BE2C (cell line): ENCODE data around the gene NPAS3.

Experiments used
- DNase-seq: peaks from one replicate; pipeline ENCODE4 v3.0.0-alpha.2; 2020
- H3K27me3 ChIP-seq: fragments of 250-450 bp; sonication (Bioruptor Pico); 2 replicates; pipeline ENCODE4 v1.5.1; 2020; ENCODE audit warnings: mild to moderate bottlenecking
- H3K36me3 ChIP-seq: fragments of 250-450 bp; sonication (Bioruptor Pico); 2 replicates; pipeline ENCODE4 v1.5.1; 2020; ENCODE audit warnings: mild to moderate bottlenecking
- H3K4me1 ChIP-seq: fragments of 250-450 bp; sonication (Bioruptor Pico); 2 replicates; pipeline ENCODE4 v1.5.1; 2020
- H3K4me3 ChIP-seq: 2 replicates; pipeline ENCODE4 v1.5.1; 2011; ENCODE audit warnings: low read depth, low read length
- H3K9me3 ChIP-seq: fragments of 250-450 bp; sonication (Bioruptor Pico); 2 replicates; pipeline ENCODE4 v1.5.1; 2020
- CTCF ChIP-seq: IDR thresholded peaks from 2 replicates; pipeline ENCODE4 v1.5.1; 2012; ENCODE audit warnings: mild to moderate bottlenecking, low read depth, low read length

Gene NPAS3

GRCh38 chr14:33733721-33734120 is 795.0 kb downstream of the NPAS3 start:
- H3K4me1 ChIP-seq, result no peaks in the 10 kb centered on the region
- H3K27me3 ChIP-seq, result no peaks in the 10 kb centered on the region
- no peaks in the 10 kb centered on the region for H3K36me3 ChIP-seq
- TF ChIP-seq CTCF, result no peak
- no peak for DNase-seq
- H3K9me3 ChIP-seq, result no peaks in the 10 kb centered on the region
- no peak overlapping the region for H3K4me3 ChIP-seq

GRCh38 chr14:33734387-33734786 is 795.7 kb downstream of the NPAS3 start:
- DNase-seq, result no peak
- TF ChIP-seq CTCF, result no peak
- Histone ChIP-seq H3K36me3 (no peaks in the 10 kb centered on the region), H3K4me1 (no peaks in the 10 kb centered on the region), H3K9me3 (no peaks in the 10 kb centered on the region), H3K27me3 (no peaks in the 10 kb centered on the region), H3K4me3 (no peak overlapping the region)

DNA sequence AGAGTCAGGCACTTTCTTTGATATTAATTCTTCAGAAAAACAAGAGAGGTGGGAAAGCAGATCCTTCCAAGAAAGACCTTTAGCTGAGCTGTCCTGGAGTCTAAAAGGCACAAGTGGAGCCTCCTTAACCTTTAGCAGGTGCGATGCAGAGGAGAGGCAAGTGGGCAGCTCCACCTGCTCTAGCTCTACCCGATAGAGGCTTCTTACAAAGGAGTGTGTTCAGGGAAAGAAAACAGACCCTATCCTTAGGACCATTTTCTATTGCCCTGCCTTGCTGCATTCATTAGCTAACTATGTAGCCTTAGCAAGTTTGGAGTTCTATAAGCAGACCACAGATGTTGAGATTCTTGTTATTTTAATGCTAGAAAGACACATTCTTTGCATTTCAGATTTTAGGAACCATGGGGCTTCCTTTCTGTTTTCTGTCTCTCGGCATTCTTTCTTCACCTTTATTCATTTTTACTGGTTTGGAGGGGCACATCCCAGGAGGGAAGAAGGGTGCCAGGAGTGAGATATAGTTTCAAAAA is 797.7 kb downstream of the NPAS3 start:
- Histone ChIP-seq H3K36me3 (no peaks in the 10 kb centered on the region), H3K9me3 (no peaks in the 10 kb centered on the region), H3K4me1 (no peaks in the 10 kb centered on the region), H3K27me3 (no peaks in the 10 kb centered on the region), H3K4me3 (no peak overlapping the region)
- TF ChIP-seq CTCF, result no peak
- DNase-seq, result no peak

- DNase-seq, result no peak
- no peak for TF ChIP-seq CTCF
- Histone ChIP-seq H3K4me3 (no peak overlapping the region), H3K4me1 (no peaks in the 10 kb centered on the region), H3K27me3 (no peaks in the 10 kb centered on the region), H3K36me3 (no peaks in the 10 kb centered on the region), H3K9me3 (no peaks in the 10 kb centered on the region)
Observed at GRCh38 chr14:33736979-33737378, 798.3 kb downstream of the NPAS3 start.

DNA sequence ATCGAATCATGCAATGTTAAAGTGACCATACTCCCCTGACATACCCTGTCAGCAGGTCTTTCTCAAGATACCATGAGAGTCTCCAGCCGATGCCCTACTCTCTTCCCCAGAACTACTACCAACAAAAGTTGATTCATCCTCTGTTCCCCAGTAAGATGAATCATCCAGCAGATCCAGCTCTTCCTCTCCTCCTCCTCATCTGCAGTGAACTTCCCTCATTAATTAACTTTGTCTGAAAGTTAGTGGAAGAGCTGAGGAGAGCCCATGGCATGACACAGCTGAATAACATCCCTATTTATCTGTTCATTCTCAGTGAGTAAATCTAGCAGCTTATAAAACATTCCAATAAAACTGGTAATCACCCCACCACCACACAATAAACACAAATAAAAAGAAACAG is 798.8 kb downstream of the NPAS3 start:
- no peaks in the 10 kb centered on the region for H3K9me3 ChIP-seq
- TF ChIP-seq CTCF, result no peak
- H3K4me3 ChIP-seq, result no peak overlapping the region
- no peaks in the 10 kb centered on the region for H3K27me3 ChIP-seq
- no peaks in the 10 kb centered on the region for H3K4me1 ChIP-seq
- H3K36me3 ChIP-seq, result no peaks in the 10 kb centered on the region
- DNase-seq, result no peak

GRCh38 chr14:33738029-33738428 is 799.4 kb downstream of the NPAS3 start:
- no peak for DNase-seq
- no peaks in the 10 kb centered on the region for H3K9me3 ChIP-seq
- no peak overlapping the region for H3K4me3 ChIP-seq
- no peak for TF ChIP-seq CTCF
- no peaks in the 10 kb centered on the region for H3K36me3 ChIP-seq
- no peaks in the 10 kb centered on the region for H3K4me1 ChIP-seq
- H3K27me3 ChIP-seq, result no peaks in the 10 kb centered on the region
